ENCODE measurements around the gene REPIN1.
"Not testable (repeated sequence)": the region's sequence is repeated elsewhere in the genome, so short reads cannot be mapped to it uniquely, and the experiment has no call there.

The REPIN1 gene

DNA sequence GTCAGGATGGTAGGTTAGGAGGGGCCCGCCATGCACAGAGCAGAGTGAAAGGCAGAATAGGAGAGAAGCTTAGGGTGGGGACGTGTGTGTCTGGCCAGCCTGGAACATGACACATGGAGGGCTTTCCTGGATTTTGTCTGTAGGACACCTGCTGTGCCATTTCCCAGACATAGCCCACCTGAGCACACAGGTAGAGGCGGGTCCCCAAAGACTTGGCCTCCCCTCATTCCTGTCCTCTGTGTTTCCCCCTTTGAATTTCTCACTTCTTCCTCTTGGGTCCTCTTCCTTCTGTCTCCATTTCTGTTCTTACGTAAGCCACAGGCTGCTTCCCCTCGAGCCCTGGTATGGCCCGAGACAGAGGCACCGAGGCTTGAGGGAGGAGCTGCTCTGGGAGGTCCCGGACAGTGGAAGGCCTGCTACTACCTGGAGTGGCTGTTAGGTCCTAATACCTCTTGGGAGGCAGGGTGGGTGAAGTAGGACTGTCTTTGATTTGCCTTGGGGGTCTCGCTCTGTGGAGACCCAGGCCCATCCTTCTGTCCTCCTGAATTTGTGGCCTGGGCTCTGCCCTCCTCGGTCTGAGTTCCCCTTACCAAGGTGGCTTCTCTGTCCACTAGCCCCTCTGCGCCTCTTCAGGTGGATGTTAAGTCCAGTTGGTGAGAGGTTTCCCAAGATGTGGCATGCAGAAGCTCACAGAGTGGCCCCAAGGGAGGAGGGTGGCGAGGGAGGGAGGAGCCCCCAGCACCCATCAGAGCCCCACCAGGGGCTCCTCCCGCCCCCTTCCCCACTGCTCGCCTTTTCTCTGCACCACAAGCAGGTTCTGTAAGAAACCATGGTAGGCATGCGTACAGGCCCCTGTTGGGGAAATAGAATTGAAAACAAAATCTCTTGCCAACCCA, 16.0 kb downstream of the REPIN1 start:
- TF ChIP-seq CTCF (conservative IDR thresholded peaks at IDR 0.05; ENCODE audit: low read length) = no peak
- no peak for DNase-seq (ENCODE audit: low read depth)
- H3K4me3 ChIP-seq (ENCODE audit: low read length) = no peak overlapping the region

- no peak overlapping the region for H3K4me3 ChIP-seq (ENCODE audit: low read length)
- TF ChIP-seq CTCF (conservative IDR thresholded peaks at IDR 0.05; ENCODE audit: low read length) = no peak
- DNase-seq (ENCODE audit: low read depth) = no peak
Observed at GRCh38 chr7:150385302-150385723, 16.7 kb downstream of the REPIN1 start.

GRCh38 chr7:150385884-150386283, 17.3 kb downstream of the REPIN1 start:
- H3K4me3 ChIP-seq (ENCODE audit: low read length); DNase-seq (ENCODE audit: low read depth): not testable (repeated sequence)

- DNase-seq (ENCODE audit: low read depth) = no peak
- no peak overlapping the region for H3K4me3 ChIP-seq (ENCODE audit: low read length)
- no peak for TF ChIP-seq CTCF (conservative IDR thresholded peaks at IDR 0.05; ENCODE audit: low read length)
Observed at GRCh38 chr7:150388306-150388705, 19.7 kb downstream of the REPIN1 start.

GRCh38 chr7:150388709-150389531, 20.3 kb downstream of the REPIN1 start:
- peak; percentile 78 for DNase-seq (ENCODE audit: low read depth)
- peak; percentile 63 for TF ChIP-seq CTCF (conservative IDR thresholded peaks at IDR 0.05; ENCODE audit: low read length)

GRCh38 chr7:150389532-150389816, 20.9 kb downstream of the REPIN1 start:
- DNase-seq (ENCODE audit: low read depth) = no peak
- H3K4me3 ChIP-seq (ENCODE audit: low read length) = no peak overlapping the region
- TF ChIP-seq CTCF (conservative IDR thresholded peaks at IDR 0.05; ENCODE audit: low read length) = no peak

More at GRCh38 chr7:150388709-150389531, 20.3 kb downstream of the REPIN1 start:
- H3K4me3 ChIP-seq (ENCODE audit: low read length) = no peak overlapping the region

DNA sequence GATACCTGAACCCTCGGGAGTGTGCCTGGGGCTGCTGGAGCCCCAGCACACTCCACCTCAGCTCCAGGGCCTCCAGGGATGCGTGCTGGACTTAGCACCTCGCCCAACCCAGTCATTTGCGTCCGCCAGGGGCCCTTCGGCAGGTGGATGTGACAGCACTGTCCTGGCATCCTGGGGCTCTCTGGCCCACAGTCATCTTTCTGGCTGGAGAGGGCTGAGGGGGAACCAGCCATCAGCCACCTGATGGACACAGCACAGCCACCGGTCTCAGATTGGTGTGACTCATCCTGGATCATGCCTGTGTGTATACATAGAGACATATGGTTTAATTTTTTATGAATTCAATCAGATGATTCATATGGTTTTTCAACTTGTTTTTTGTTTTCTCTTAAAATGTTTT, 21.6 kb downstream of the REPIN1 start:
- no peak for DNase-seq (ENCODE audit: low read depth)
- TF ChIP-seq CTCF (conservative IDR thresholded peaks at IDR 0.05; ENCODE audit: low read length) = no peak
- no peak overlapping the region for H3K4me3 ChIP-seq (ENCODE audit: low read length)

Measured in AG10803 (cell line).